RPMI8226 (cell line): ENCODE measurements around the gene PLPPR2.
"Not testable (repeated sequence)": the region's sequence is repeated elsewhere in the genome, so short reads cannot be mapped to it uniquely, and the experiment has no call there.

ENCODE experiments used
- DNase-seq: peaks from one replicate; pipeline ENCODE4 v3.0.0-alpha.2; 2015

The PLPPR2 gene

DNA sequence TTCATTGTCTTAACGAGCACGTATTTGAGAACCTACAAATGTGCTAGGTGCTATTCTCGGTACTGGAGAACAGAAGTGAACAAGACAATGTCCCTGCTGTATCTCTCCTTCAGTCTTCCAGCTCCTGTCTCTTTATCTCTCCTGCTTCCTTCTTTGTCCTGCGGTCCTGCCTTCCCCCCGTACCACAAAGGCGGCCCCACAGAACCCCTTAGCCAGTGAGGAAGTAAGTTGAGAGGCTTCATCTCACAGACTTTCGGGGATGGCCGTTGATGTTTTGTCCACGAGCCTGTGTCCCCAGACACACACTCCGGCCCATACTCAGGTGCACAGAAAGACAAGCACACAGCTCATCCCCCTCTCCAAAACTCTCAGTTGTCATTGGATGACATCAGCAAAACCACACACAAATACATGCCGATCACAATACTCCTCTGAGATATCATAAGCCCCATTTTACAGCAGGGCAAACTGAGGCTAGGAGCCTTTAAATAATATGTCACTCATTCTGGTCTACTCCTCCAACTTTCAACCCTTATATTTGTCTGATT is 18.7 kb downstream of the PLPPR2 start:
- DNase-seq: no peak

DNA sequence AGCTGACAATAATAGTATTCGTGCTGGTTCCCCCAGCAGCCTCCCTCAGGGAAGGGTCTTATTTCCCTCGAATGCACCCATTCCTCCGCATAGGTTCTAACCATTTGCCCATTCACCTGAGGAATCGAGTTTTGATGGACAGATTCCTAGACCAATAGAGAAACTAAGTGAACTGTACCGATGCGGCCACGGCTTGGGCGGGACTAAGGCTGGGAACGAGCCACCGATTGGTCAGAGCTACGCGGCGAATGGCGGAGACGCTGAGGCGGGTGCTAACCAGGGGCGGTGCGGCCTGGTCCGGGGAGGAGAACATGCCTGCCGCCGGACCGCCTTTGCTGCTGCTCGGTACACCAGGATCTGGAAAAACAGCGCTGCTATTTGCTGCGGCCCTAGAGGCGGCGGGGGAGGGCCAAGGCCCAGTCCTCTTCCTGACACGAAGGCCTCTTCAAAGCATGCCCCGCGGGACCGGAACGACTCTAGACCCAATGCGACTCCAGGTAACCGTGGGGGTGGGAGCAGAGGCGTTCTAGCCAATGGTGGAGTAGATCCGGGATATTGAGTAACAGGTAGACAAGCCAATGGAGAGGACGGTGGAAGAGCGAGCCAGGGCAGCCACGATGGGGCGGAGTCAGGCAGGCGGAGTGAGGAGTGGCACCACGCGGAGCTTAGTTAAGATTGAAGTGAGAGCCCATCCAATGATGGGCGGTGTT is 19.4 kb downstream of the PLPPR2 start, which contains the start of gene SWSAP1:
SWSAP1 (plus strand) TSS at position 234 of the 710 bp plus-strand sequence; CDS start at position 249, 15 bp downstream.
- peak; percentile 99 for DNase-seq

DNA sequence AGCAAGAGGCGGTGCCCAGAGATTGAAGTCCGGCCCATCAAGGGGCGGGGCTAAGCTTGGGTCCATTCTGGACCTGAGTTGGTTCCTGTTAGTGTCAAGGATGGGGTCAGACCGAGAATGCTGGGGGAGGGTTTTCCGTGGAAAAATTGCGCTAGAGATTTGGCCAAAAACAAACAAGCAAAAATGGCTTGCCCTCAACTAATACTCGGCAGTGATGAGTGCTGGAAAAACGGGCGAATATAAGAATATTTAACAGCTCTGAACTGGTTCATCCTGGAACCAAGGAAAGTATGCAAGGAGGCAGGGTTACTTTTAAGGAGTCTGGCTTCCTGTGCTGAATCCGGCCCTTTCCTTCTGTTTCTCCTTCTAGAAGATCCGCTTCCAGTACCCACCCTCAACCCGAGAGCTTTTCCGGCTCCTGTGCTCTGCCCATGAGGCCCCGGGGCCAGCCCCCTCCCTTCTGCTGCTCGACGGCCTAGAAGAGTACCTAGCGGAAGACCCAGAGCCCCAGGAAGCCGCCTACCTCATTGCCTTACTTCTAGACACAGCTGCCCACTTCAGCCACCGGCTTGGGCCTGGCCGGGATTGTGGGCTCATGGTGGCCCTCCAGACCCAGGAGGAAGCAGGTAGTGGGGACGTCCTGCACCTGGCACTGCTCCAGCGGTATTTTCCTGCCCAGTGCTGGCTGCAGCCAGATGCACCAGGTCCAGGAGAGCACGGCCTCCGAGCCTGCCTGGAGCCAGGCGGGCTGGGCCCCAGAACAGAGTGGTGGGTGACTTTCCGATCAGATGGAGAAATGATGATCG is 20.1 kb downstream of the PLPPR2 start:
- DNase-seq: peak; percentile 81

DNA sequence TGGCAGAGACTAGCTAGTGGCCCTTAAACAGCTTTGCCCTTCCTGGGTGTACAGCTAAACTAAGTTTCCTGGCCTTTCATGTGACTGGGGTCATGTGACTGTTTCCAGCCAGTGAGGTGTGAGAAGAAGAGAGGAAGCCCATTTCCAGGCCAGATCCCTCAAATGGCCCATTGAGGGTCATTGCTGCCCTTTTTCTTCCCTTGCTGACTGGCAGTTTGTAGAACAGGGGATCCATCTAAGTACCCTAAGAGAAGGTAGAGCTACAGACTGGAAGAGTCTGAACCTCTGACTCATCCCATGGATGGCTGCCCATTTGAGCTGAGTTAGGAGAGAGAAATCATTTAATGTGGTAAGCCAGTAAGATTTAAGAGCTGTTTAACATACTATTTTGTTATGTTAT is 22.0 kb downstream of the PLPPR2 start:
- peak; percentile 42 for DNase-seq

DNA sequence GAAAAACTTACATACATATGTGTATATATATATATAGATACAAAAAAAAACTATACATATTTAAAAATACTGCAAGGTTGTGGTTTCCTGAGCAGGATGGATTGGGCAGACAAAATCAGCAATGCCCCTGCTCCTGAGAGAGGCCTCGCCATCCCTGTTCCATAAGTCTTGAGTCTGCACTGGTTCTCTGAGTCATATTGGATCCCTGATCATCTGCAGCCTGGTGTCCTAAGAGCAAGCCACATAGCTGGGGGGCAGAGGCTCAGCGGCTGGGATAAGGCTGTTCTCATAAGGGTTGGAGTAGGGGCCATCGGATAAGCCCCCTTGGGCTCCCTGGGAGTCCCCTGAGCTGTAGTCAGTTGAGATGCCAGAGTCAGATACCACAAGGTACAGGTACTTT is 22.5 kb downstream of the PLPPR2 start:
- DNase-seq: no peak

DNA sequence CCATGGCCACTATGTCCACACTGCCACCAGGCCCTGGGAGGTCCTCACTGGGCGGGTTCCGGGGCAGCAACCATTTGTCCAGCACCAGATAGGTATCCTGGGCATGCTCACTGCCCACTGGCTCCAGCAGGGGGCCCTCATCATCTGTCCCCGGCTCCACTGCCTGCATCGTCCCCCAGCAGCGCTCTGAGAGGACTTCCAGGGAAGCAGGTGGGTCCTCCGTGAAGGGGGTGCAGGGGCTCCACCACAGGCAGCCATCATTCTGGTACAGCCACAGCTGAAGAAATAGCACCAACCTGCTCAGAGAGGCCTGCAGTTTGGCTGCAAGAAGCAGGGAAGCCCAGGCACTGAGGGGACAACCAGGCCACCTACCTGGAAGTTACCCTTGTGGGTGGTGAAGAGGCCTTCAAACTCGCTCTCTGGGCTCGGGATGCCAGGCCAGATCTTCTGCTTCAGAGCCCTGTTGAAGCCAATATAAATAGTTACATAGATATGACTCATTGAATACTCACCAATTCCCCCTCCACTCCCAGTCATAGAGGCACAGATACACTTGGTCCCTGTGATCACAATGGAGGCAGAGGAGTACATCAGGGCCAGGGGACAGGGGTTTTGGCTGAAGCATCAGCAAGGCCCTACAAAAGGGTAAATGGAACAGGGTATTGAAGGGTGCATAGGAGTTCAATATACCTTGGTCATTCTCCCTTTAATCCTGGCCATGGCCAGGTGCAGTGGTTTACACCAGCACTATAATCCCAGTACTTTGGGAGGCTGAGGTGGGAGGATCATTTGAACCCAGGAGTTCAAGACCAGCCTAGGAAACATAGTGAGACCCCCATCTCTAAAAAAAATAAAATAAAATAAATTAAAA is 23.3 kb downstream of the PLPPR2 start:
- peak; percentile 56 for DNase-seq

DNA sequence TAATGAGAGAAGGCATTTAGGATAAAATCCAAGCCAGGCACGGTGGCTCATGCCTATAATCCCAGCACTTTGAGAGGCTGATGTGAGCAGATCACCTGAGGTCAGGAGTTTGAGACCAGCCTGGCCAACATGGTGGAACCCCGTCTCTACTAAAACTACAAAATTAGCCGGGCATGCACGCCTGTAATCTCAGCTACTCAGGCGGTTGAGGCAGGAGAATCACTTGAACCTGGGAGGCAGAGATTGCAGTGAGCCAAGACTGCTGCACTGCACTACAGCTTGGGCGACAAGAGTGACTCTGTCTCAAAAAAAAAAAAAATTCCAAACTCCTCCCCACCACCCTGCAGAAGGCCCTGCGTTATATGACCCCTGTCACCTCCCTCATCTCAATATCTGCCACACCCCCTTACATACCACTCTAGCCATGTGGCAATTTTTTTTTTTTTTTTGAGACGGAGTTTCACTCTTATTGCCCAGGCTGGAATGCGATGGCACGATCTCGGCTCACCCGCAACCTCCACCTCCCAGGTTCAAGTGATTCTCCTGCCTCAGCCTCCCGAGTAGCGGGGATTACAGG is 24.1 kb downstream of the PLPPR2 start:
- not testable (repeated sequence) for DNase-seq

DNA sequence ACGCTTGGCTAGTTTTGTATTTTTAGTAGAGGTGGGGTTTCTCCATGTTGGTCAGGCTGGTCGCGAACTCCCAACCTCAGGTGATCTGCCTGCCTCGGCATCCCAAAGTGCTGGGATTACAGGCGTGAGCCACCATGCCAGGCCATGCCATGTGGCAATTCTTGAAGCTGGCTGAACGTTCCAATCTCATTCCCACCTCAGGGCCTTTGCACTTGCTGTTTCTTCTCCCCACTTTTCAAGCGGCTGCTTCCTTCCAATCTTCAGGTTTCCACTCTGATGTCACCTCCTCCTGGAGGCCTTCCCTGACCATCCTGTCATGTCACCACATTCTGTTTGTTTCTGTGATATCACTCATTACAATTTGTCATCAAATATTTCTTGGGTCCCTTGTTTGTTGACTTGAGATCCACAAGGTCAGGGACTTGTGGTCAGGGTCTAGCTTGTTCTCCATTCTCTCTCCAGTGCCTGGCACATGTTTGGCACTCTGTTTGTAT is 24.7 kb downstream of the PLPPR2 start:
- no peak for DNase-seq

DNA sequence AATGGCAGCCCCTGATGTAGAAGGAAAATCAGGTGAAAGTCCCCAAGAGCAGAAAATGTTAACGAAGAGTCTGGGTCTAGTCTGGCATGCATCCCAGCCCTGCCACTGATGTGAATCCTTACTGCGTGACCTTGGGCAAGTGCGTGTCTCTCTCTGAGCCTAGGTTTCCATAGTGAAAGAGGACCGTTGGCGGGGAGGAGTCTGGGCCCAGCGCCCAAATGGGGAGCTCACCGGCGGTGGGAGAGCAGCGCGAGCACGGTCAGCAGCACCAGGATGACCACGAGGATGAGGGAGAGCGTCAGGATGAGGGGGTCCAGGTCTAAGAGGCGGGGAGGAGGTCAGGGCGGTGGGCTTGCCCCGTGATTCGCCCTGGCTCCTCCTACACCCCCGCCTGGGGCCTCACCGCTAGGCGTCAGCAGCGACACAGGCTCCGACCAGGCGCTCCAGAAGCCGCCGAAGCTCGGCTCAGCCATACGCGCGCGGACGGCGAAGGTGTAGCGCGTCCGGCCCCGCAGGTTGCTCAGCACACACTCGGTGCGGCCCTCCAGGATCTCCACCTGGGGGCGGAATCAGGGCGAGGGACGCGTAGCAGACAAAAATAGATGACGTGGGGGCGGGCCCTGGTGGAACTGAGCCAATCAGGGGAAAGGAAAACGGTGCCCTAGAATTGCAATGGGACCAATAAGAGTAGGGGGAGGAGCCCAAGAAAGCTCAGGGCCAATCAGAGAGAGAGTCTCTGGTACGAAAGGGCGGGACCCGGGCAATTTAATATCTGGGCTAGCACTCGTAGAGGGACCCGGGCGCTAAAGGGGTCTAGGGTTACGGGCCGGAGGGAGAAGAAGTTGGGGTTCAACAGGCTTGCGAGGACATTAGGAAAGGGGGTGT is 25.7 kb downstream of the PLPPR2 start:
- DNase-seq: peak; percentile 99

DNA sequence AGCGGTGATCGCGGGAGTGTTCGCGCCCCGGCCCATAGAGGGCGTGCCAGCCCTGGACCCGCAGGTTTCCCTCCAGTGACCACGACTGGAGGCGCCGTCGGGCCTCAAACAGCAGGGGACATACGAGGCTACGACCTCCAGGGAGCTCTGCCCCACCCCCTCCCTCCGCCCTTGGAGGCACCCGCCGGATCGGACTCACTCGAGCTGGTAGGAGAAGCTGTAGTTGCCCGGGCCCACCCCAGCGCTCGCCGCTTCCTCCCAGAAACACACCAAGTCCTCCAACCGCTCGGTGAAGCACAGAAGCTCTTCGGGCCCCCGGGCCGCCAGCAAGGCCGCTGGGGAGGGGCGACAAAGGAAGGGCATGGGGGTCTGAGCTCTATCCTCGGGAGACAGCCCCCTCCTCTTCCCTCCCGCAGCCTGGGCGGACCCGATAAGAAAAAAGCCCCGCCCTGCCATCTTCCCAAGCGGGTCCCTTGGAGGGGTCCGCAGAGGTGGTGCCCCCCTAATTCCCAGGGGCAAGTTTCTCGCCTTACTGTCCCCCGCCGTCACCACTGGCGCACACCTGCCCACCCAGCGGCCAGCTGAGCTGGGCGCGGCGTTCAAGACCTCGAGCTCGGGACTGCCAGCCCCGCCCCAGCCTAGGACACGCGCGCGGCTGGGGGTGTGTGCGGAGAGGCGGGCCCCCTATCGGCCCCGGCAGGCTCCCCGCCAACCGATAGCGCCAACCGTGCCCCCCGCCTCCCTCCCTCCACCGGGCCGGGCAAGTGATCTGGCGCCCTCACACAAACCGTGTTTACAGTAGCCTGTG is 27.9 kb downstream of the PLPPR2 start:
- peak; percentile 80 for DNase-seq

DNA sequence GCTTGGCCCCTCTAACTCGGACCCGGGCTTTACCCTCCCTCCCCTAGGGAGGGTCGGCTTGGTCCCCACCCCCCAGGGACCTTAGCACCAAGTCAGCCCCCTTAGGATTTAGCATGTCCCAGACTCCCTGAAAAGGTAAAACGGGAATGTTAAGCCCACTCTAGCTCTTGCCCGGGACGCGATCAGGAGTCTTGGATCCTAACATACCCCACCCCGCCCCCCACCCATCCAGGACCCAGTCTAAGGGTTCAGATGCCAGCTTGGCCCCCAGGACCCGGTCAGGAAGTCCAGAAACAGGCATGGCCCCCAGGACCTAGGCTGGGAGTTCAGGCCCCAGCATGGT is 28.4 kb downstream of the PLPPR2 start:
- DNase-seq: no peak

DNA sequence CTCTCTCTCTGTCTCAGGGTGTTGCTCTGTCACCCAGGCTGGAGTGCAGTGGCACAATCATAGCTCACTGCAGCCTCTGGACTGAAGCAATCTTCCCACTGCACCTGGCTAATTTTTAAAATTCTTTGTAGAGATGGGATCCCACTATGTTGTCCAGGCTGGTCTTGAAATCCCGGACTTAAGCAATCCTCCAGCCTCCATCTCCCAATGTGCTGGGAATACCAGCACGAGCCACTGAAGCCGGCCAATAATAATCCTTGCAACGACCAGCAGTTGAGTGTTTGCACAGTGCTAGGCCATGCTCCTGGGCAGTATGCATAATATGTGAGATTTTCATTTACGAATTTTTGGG is 29.5 kb downstream of the PLPPR2 start:
- no peak for DNase-seq

DNA sequence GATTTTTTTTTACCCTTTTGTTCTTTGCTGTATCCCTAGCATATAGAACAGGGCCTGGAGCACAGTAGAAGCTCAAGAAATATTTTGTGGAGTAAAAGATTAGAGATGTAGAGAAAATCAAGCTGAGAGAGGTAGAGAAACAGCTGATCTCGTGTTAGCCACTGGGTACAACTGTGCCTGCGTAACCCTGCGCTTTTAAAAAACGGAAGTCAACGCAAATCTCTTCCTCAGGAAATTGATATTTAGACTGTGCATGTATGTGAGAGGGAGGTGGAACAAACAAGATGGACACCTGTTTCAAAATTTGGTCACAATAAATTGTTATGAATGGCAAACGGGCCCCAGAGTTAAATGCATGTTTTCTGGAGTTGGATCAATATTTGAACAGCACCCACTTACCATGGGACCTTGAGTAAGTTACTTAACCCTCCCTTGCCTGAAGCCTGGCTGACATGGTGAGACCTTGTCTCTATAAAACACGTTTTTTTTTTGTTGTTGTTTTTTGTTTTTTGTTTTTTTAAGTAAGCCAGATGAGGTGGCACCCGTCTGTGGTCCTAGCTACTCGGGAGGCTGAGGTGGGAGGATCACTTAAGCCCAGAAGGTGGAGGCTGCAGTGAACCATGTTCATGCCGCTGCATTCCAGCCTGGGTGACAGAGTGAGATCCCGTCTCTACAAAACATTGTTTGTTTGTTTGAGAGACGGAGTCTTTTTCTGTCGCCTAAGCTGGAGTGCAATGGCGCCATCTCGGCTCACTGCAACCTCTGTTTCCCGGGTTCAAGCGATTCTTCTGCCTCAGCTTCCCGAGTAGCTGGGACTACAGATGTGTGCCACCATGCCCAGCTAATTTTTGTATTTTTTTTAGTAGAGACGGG is 32.2 kb downstream of the PLPPR2 start:
- peak; percentile 42 for DNase-seq

DNA sequence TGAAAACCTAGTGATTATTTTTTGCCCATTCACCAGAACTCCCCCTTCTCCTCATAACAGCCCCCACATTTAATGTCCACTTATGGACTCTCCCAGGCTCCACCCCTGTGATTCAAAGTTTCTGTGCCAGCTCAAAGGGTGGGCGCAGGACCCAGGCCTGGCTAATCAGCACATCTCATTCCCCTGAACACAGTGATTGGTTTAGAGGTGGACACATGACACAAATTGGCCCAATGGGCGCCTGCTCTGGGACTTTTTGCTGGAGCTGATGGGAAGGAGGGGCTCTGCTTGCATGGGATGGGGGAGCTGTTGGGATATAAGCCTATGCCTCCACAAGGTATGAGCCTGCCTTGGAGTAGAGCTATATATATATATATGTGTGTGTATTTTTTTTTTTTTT is 35.1 kb downstream of the PLPPR2 start:
- DNase-seq: no peak

DNA sequence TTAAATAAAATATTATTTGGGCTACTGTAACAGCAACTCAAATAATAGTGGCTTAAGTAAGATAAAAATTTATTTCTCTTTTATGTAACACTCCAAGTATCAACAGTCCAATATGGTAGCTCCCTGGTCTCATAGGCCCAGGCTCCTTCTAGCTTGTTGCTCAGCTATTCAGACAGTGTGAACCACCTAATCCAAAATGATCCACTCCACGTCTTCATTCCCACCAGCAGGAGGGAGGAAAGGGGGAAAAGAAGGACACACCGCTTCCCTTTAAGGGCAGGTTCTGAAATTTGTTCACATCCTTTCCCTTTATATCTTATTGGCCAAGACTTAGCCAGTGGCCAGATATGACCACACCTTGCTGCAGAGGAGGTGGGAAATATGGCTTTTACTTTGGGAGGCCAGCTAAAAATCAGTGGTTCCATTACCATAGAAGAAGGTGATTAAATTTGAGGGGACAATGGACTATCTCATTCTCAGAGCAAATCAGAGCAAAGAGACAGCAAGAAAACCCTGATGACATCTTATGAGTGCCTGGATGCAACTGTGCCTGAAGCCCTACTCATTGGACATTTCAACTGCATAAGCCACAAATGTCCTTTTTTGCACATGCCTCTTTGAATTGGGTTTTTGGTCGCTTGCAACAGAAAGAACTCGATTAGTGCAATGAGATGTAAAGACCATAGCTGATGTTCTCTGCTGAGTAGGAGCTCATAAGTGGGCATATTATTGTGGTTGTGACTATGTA is 35.9 kb downstream of the PLPPR2 start:
- DNase-seq: no peak

DNA sequence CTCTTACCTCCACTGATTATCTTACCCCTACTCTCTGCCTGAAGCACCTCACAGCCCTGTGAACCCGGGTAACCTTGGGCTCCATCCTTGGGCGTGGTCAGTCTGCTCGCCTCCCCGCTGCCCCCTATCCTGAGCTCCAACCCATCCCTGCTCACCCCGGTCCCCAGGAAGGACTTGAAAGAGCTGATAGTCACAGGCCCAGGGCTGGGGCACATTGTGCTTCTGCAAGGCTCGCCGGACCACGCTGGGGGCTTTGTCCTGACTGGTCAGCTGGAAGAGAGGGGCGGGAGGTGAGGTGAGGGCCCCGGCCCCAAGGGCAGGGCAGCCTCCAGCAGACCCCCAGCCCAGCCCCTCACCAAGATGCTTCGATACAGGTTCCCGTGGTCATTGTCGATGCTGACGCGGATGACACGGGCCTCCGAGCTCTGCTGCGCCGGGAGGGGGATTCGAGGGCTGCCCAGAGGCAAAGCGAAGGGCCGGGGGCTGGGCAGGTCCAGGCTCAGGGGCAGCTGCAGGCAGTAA is 41.9 kb downstream of the PLPPR2 start:
- no peak for DNase-seq

DNA sequence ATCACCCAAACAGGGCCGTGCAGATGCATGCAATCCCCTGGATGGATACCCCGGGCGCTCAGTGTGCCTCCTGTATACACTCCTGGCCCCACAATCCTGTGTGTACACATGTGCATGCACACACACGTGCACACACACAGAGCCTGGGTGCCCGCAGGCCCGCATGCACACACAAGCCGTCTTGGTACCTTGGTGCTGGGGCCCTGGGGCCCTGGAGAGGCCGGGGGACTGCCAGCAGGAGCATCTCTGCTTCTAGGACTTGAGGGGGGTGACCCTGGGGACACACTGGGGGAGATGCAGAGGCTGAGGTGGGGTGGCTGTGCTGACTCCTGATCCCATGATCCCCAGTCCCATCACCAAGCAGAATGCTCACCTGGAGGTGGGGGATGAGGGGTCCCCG is 44.4 kb downstream of the PLPPR2 start:
- DNase-seq: no peak

DNA sequence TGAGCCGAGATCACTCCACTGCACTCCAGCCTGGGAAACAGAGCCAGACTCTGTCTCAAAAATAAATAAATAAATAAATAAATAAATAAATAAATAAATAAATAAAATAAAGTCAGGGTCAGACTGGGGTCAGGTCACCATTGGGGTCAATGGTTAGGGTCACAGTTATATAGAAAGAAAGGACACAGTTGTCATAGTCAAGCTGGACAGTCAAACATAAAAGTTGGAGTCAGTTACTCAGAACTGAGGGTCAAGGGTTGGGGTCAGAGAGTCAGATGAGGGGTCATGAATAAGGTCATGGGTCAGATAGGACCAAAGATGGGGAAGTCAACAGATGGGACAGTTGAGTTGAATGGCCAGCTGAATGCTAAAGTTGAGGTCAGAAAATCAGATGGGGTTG is 45.6 kb downstream of the PLPPR2 start:
- peak; percentile 0 for DNase-seq
